22Rv1 (cell line): ENCODE results near the gene BEX4.
"Not testable (repeated sequence)": the region's sequence is repeated elsewhere in the genome, so short reads cannot be mapped to it uniquely, and the experiment has no call there.

Experiments used
- CTCF ChIP-seq: fragments of 450-650 bp; IDR thresholded peaks from 2 replicates; pipeline ENCODE4 v1.5.1; 2017; ENCODE audit warnings: mild to moderate bottlenecking
- ZFX ChIP-seq: fragments of 450-650 bp; IDR thresholded peaks from 2 replicates; pipeline ENCODE4 v1.6.1; 2017; ENCODE audit warnings: antibody characterized with exemption, borderline replicate concordance

DNA sequence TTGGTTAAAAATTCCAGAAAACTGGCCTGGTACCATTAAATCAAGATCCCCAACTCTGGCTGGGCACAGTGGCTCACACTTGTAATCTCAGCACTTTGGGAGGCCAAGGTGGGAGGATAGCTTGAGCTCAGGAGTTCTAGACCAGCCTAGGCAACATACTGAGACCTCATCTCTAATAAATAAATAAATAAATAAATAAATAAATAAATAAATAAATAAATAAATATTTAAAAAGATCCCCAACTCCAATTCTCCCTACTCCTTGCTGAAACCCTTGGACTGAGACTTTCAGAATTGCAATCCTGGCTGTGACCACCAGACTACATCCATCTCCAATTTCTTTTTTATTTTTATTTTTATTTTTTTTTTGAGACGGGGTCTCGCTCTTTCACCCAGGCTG lies 39.7 kb upstream of the BEX4 start:
- not testable (repeated sequence) for TF ChIP-seq ZFX, CTCF
